Brain microvascular endothelial cell (primary cell): ENCODE data around the gene FCN3.

Source experiments
- DNase-seq: peaks from one replicate; pipeline ENCODE4 v3.0.0-alpha.2; 2020
- H3K27ac ChIP-seq: fragments of 250-450 bp; sonication (Bioruptor Pico); 2 replicates; pipeline ENCODE4 v1.5.1; 2020; ENCODE audit warnings: mild to moderate bottlenecking, moderate library complexity
- H3K27me3 ChIP-seq: fragments of 250-450 bp; sonication (Bioruptor Pico); replicated peaks from 2 replicates; pipeline ENCODE4 v1.5.1; 2020; ENCODE audit warnings: mild to moderate bottlenecking
- H3K36me3 ChIP-seq: fragments of 250-450 bp; sonication (Bioruptor Pico); replicated peaks from 2 replicates; pipeline ENCODE4 v1.5.1; 2020; ENCODE audit warnings: mild to moderate bottlenecking
- H3K4me3 ChIP-seq: 2 replicates; pipeline ENCODE4 v1.5.1; 2011; ENCODE audit warnings: low read depth, mild to moderate bottlenecking, control low read depth, low read length, moderate library complexity
- in situ Hi-C: cut with HindIII; loops from 2 replicates; pipeline ENCODE4 v1.10.0; 2017; ENCODE audit warnings: low sequenced_read_pairs, low pct_ligation_motif_present
- TF ChIP-seq, protein P1 (sequence below): IDR thresholded peaks from 2 replicates; pipeline ENCODE4 v1.5.1; 2011; ENCODE audit warnings: low read depth, mild to moderate bottlenecking, moderate library complexity, low read length, control low read depth, inconsistent platforms; ENCODE audit errors: missing control alignments

Gene FCN3

DNA sequence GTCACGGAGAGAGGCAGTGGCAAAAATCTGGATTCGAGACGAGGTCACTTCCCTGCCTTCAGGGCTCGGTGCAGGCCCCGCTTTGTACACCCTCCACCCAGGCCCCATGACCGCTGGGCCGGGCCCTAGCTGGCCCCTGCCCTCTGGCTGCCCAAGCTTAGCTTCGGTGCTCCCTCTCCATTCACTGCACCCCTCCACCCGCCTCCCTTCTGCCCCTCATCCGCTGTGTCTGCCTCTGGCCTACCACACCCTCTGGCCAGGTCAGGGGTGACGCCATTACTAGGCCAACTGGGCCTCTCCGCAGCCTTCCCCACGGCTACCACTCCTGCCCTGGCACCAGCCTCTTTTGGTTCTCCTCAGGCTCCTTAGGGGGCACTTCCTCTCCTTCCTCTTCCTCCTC, 9.0 kb upstream of the FCN3 start:
- Histone ChIP-seq H3K27ac (no peak overlapping the region), H3K4me3 (no peak overlapping the region), H3K36me3 (no peaks in the 10 kb centered on the region), H3K27me3 (no peaks in the 10 kb centered on the region)
- in situ Hi-C loops = no loop called here
- DNase-seq = no peak
- TF ChIP-seq, protein P1, sequence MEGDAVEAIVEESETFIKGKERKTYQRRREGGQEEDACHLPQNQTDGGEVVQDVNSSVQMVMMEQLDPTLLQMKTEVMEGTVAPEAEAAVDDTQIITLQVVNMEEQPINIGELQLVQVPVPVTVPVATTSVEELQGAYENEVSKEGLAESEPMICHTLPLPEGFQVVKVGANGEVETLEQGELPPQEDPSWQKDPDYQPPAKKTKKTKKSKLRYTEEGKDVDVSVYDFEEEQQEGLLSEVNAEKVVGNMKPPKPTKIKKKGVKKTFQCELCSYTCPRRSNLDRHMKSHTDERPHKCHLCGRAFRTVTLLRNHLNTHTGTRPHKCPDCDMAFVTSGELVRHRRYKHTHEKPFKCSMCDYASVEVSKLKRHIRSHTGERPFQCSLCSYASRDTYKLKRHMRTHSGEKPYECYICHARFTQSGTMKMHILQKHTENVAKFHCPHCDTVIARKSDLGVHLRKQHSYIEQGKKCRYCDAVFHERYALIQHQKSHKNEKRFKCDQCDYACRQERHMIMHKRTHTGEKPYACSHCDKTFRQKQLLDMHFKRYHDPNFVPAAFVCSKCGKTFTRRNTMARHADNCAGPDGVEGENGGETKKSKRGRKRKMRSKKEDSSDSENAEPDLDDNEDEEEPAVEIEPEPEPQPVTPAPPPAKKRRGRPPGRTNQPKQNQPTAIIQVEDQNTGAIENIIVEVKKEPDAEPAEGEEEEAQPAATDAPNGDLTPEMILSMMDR = no peak

GRCh38 chr1:27383039-27383605, 8.5 kb upstream of the FCN3 start, which contains the start of gene CD164L2:
TSS of gene CD164L2 (minus strand) at chr1:27383333. CDS start at chr1:27383239, 94 bp downstream.
- in situ Hi-C loops = no loop called here
- Histone ChIP-seq H3K36me3 (no peaks in the 10 kb centered on the region), H3K27ac (no peak within 1 kb of the TSS), H3K4me3 (no peak within 1 kb of the TSS), H3K27me3 (no peaks in the 10 kb centered on the region)
- TF ChIP-seq, protein P1 = no peak
- no peak for DNase-seq

- H3K27me3 ChIP-seq = no peaks in the 10 kb centered on the region
- TF ChIP-seq, protein P1 = no peak
- H3K36me3 ChIP-seq = no peaks in the 10 kb centered on the region
- no peak overlapping the region for H3K27ac ChIP-seq
- DNase-seq = no peak
- H3K4me3 ChIP-seq = no peak overlapping the region
- in situ Hi-C loops = no loop called here
These were observed 7.5 kb upstream of the FCN3 start for GRCh38 chr1:27381969-27382762.

GRCh38 chr1:27380766-27381733, 6.4 kb upstream of the FCN3 start:
- Histone ChIP-seq H3K36me3 (no peaks in the 10 kb centered on the region), H3K27ac (no peak overlapping the region), H3K27me3 (no peaks in the 10 kb centered on the region), H3K4me3 (no peak overlapping the region)
- TF ChIP-seq, protein P1 = no peak
- DNase-seq = no peak
- in situ Hi-C loops = no loop called here

DNA sequence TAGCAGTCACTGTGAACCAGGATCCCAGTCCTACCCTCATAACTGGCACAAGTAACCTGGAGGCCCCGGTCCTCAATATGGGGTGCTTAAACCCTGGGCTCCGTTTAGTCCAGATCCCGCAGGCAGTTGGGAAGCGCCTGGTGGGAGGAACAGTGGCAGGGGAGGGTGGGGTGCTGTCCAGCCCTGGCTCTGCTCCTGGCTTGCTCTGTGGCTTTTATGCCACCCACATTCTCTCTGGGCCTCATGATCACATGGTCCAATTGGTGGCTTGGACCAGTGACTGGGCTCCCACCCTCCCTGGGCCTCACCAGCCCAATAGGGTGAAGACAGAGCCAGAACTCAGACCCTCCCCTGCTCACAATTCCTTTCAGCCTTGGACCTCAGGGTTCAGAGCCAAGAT, 5.6 kb upstream of the FCN3 start:
- H3K4me3 ChIP-seq = no peak overlapping the region
- H3K36me3 ChIP-seq = no peaks in the 10 kb centered on the region
- no peak overlapping the region for H3K27ac ChIP-seq
- no peak for DNase-seq
- in situ Hi-C loops = no loop called here
- H3K27me3 ChIP-seq = no peaks in the 10 kb centered on the region
- TF ChIP-seq, protein P1 = no peak
